Heart right ventricle (tissue), 16 donors: Measurements from ENCODE around the gene AFF1. TPM values are rescaled to one million over a fixed set of nuclear protein-coding genes. Genes with fewer than 3 reads are reported as not detected.

ENCODE experiments used
- ATAC-seq, 8 donors: fragments of 200-7000 bp; cut with Tn5 transposase; one replicate each; pipeline ENCODE4 v1.9.1; 2020; ENCODE audit warnings: mild to moderate bottlenecking in 8 of 8, moderate library complexity in 8 of 8, moderate number of reproducible peaks in 1 of 8
- DNase-seq, 2 donors: peaks; one replicate each; pipeline ENCODE4 v3.0.0-alpha.2; 2020
- H3K27ac ChIP-seq, 10 donors: fragments of 200-600 bp; sonication (generic) in 2 of 10; one replicate each; pipeline versions ENCODE4 v1.5.0 to v1.8.0; 2020 to 2022; ENCODE audit warnings: mild to moderate bottlenecking in 3 of 10
- H3K27me3 ChIP-seq, 7 donors: fragments of 200-600 bp; one replicate each; pipeline ENCODE4 v1.8.0; 2021 to 2022; ENCODE audit warnings: mild to moderate bottlenecking in 2 of 7
- H3K36me3 ChIP-seq, 9 donors: fragments of 200-600 bp; sonication (generic) in 1 of 9; one replicate each; pipeline versions ENCODE4 v1.5.0 to v1.8.0; 2020 to 2022; ENCODE audit warnings: mild to moderate bottlenecking in 2 of 9
- H3K4me1 ChIP-seq, 9 donors: fragments of 200-600 bp; sonication (generic) in 1 of 9; one replicate each; pipeline versions ENCODE4 v1.5.0 to v1.8.0; 2020 to 2022; ENCODE audit warnings: mild to moderate bottlenecking in 4 of 9
- H3K4me3 ChIP-seq, 10 donors: fragments of 200-600 bp; sonication (generic) in 2 of 10; one replicate each; pipeline versions ENCODE4 v1.5.0 to v1.8.0; 2020 to 2022; ENCODE audit warnings: mild to moderate bottlenecking in 7 of 10, moderate library complexity in 2 of 10
- H3K9me3 ChIP-seq, 11 donors: fragments of 200-600 bp in 10 of 11; sonication (generic) in 2 of 11; one replicate each; pipeline versions ENCODE4 v1.5.0 to v1.8.0; 2013 to 2022; ENCODE audit warnings: mild to moderate bottlenecking in 2 of 11, control low read depth in 1 of 11, moderate library complexity in 1 of 11
- CTCF ChIP-seq, 9 donors: fragments of 200-600 bp; sonication (generic) in 2 of 9; IDR thresholded peaks; one replicate each; pipeline versions ENCODE4 v1.5.0 to v1.8.0; 2021 to 2022; ENCODE audit warnings: antibody characterized with exemption in 9 of 9, mild to moderate bottlenecking in 5 of 9, moderate library complexity in 1 of 9
- WGBS, 2 donors: extraction: QIAGEN DNeasy Blood & Tissue Kit; methylation state at CpG; one replicate each; pipeline ENCODE4 v1.1.7; 2013; ENCODE audit warnings: inconsistent platforms in 1 of 2; 5-methylcytosine and 5-hydroxymethylcytosine counted together
- intact Hi-C, 10 donors: fragments of 100-400 bp; cut with DNase I; formaldehyde crosslinking; loops; one replicate each; pipeline versions ENCODE4 v1.11.1 to v1.14.2; 2022
- polyA plus RNA-seq, 2 donors: library from polyadenylated mRNA; stranded (reverse); fragments of 200-250 nt; gene quantifications; one replicate each; pipeline ENCODE4 v1.2.3, GENCODE V29; 2013
- total RNA-seq, 10 donors: library from RNA; stranded (reverse); fragmentation: NEBNext Ultra II Directional in 3 of 10; extraction: Animal tissue kit (Norgen Biotek cat#: 25700) in 3 of 10; gene quantifications; one replicate each; pipeline versions ENCODE4 v1.2.1 to v1.2.4, GENCODE V29; 2021 to 2023
- donor health status: Arrhythmogenic right ventricular cardiomyopathy.
- donor health status: ischemic (EF 13 %, LVEDD 7.1; RV severe dilation, severe dysfunction).
- donor health status: healthy with polysubstance abuse.
- donor health status: DM: no; HTN: yes; CAD: no.
- donor health status: DM: no; HTN: no; CAD: no.
- donor health status: ischemic (EF 25% LVEDD 6.9; RV normal size, moderate dysfunction).
- donor health status: ischemic (EF 25% LVEDD 5.7; RV mildly dilated, moderate dysfunction).
- donor health status: healthy.
- donor health status: DM: yes; HTN: yes; CAD: no.
- donor health status: Ischemic cardiomyopathy.
- donor health status: ischemic (EF 35%, LVEDD 5.7; RV mildly dilated, moderate dysfunction).
- donor health status: nonischemic (EF 11% LVEDD 7.7; RV severe dilation, severe dysfunction).
- donor health status: DM: yes; HTN: yes; CAD: no.
- donor health status: PGD.
- donor health status: ischemic (EF 29% LVEDD 5.4; RV normal size, mild dysfunction).
- donor health status: nonischemic (EF 23%, LVEDD 6.1; RV moderate dilation, normal function).

The AFF1 gene
- total and polyA plus RNA-seq, 12 donors = 44.4 to 90.2 (median 74.5) TPM

GRCh38 chr4:87179751-87180150 lies 244.9 kb downstream of the AFF1 start:
- Histone ChIP-seq H3K9me3 (no peaks in the 10 kb centered on the region), H3K4me3 (no peak overlapping the region), H3K36me3 (peaks cover 0 to 34% (median 3%) of the 10 kb centered on the region in 9 donors), H3K27ac (no peak overlapping the region), H3K4me1 (no peaks in the 10 kb centered on the region), H3K27me3 (no peaks in the 10 kb centered on the region)
- no peak for DNase-seq
- ATAC-seq = no peak
- no peak for TF ChIP-seq CTCF (IDR thresholded peaks at IDR 0.05)
- 72 to 73% methylated on average over 1 of the region's 1 CpG for WGBS, 2 donors
- intact Hi-C loops = no loop called here

DNA sequence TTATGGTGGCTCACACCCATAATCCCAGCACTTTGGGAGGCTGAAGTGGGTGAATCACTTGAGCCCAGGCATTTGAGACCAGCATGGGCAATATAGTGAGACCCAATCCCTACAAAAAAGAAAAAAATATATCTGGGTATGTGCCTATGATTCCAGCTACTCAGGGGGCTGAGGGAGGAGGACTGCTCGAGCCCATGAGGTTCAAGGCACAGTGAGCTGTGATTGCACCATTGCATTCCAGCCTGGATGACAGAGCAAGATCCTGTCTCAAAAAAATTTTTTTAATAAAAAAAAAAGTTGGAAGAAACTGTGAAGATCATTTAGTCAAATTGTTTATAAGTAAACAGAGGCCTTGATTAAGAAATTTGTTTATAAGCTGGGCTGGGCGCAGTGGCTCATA lies 246.0 kb downstream of the AFF1 start:
- no peaks in the 10 kb centered on the region for H3K27me3 ChIP-seq
- H3K4me1 ChIP-seq = no peaks in the 10 kb centered on the region
- intact Hi-C loops = no loop called here
- no peak for TF ChIP-seq CTCF (IDR thresholded peaks at IDR 0.05)
- WGBS, 2 donors = 96 to 100% methylated on average over 2 of the region's 2 CpGs
- H3K9me3 ChIP-seq = no peaks in the 10 kb centered on the region
- no peak overlapping the region for H3K4me3 ChIP-seq
- H3K27ac ChIP-seq = no peak overlapping the region
- ATAC-seq (no peak), DNase-seq (no peak)
- H3K36me3 ChIP-seq = peaks cover 0 to 27% (median 3%) of the 10 kb centered on the region in 9 donors

DNA sequence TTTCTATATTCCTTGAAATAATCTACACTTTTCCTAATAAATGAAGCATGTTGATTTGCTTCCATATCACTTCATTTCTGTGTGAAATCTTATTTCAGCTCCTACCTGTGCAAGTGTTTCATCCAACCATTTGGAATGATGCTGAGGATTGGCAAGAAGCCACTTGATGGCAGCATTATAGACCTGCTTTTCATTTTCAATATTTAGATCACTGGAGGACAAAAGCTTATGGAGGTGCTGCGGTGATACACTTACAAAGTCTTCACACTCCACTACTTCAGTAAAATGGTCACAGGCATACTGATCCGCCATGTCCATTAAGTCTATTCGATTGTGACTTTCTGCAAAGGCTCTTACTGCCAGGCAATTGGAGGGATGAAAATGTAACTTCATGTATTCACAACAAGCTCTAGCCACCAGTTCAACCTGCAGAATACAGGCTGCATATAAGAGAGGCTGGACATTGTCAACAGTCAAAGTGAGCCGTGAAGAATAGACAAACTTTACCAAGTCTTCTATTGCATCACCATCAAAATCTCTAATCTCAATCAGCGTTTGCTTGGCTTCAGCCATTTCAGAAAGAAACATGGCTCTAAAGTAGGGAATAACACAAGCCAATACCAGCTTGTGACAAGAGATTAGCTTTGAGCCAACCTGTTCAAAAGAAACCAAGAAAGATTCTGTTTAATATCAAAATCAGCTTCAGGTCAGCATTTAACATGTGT lies 250.5 kb downstream of the AFF1 start:
- Histone ChIP-seq H3K27ac (no peak overlapping the region), H3K9me3 (no peaks in the 10 kb centered on the region), H3K36me3 (no peaks in the 10 kb centered on the region), H3K27me3 (no peaks in the 10 kb centered on the region), H3K4me3 (no peak overlapping the region), H3K4me1 (peaks cover 0 to 4% (median 0%) of the 10 kb centered on the region in 9 donors)
- DNase-seq (no peak), ATAC-seq (no peak)
- WGBS, 2 donors = 86 to 89% methylated on average over 5 of the region's 5 CpGs
- intact Hi-C loops = no loop called here
- no peak for TF ChIP-seq CTCF (IDR thresholded peaks at IDR 0.05)

- intact Hi-C loops = no loop called here
- 67 to 69% methylated on average over 2 of the region's 2 CpGs for WGBS, 2 donors
- Histone ChIP-seq H3K27me3 (no peaks in the 10 kb centered on the region), H3K4me3 (no peak overlapping the region), H3K4me1 (peaks cover 0 to 4% (median 0%) of the 10 kb centered on the region in 9 donors), H3K9me3 (no peaks in the 10 kb centered on the region), H3K36me3 (peaks cover 0 to 7% (median 0%) of the 10 kb centered on the region in 9 donors), H3K27ac (no peak overlapping the region)
- DNase-seq (no peak), ATAC-seq (no peak)
- no peak for TF ChIP-seq CTCF (IDR thresholded peaks at IDR 0.05)
Measured at GRCh38 chr4:87188048-87188447, 253.2 kb downstream of the AFF1 start.
